ENCODE results near the gene KCNK17.

GRCh38 chr6:39254999-39255535 is 59.2 kb downstream of the KCNK17 start:
- no peak for TF ChIP-seq POLR2A (IDR thresholded peaks at IDR 0.05)
- TF ChIP-seq CTCF (IDR thresholded peaks at IDR 0.05), result no peak
- no peak for TF ChIP-seq POLR2AphosphoS5 (IDR thresholded peaks at IDR 0.05)
